RCC 7860 (cell line): ENCODE results near the gene SSX3.
"Not testable (repeated sequence)": the region's sequence is repeated elsewhere in the genome, so short reads cannot be mapped to it uniquely, and the experiment has no call there.

Experiments
- DNase-seq: peaks from one replicate; pipeline ENCODE4 v3.0.0-alpha.2; 2015; ENCODE audit warnings: low spot score
- FAIRE-seq: peaks from 2 replicates; lab custom pipeline; 2012; peaks lifted over from hg19 to GRCh38; lab: Jason Lieb, UNC

SSX3 gene, protein sequence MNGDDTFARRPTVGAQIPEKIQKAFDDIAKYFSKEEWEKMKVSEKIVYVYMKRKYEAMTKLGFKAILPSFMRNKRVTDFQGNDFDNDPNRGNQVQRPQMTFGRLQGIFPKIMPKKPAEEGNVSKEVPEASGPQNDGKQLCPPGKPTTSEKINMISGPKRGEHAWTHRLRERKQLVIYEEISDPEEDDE

GRCh38 chrX:48356315-48357094, at the start of gene SSX3:
SSX3 (minus strand) TSS chrX:48356703; CDS start chrX:48355249, 1,454 bp downstream.
- DNase-seq, result not testable (repeated sequence)

DNA sequence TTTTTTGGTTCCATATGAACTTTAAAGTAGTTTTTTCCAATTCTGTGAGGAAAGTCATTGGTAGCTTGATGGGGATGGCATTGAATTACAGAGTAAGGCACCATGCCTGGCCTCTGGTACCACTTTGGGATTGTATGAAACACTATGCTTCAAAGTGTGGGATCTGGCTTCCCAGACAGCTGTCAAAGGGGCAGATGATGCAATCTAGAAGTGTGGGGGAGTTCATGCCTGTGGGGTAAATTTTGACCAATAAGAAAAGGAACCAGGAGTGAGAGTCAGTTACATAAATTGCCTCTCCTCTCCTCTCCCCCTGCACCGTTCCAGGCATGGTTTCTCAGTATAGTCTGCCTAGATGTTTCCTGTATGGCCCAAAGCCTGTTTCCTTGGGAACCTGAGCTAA, 41.3 kb upstream of the SSX3 start:
- not testable (repeated sequence) for DNase-seq, FAIRE-seq

More at GRCh38 chrX:48356315-48357094, at the start of gene SSX3:
- not testable (repeated sequence) for FAIRE-seq

- DNase-seq, result not testable (repeated sequence)
These were observed 40.4 kb upstream of the SSX3 start for GRCh38 chrX:48396931-48397330.

DNA sequence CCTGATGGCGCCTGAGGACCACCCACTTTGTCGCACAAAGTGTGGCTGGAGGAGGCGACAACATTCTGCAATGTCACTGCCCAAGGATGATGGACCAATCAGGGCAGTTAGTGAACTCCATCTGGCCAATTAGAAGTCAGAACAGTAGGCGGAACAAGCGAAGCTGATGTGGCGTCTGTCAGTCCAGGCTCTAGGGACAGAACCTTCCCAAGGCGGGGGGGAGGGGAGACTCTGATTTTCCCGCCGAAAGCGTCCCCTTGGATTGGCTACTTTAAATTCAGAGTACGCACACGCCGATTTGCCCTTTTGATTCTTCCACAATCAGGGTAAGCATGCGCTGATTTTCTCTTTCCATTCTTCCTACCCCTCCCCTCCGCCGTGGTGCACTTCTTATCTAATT, 26.7 kb upstream of the SSX3 start, which contains the start of gene SSX4:
TSS of gene SSX4 (plus strand) at position 301 of the 400 bp plus-strand sequence. CDS start 515 bp downstream, outside the sequence.
- not testable (repeated sequence) for DNase-seq, FAIRE-seq

More at GRCh38 chrX:48396931-48397330, 40.4 kb upstream of the SSX3 start:
- not testable (repeated sequence) for FAIRE-seq

- peak; percentile 4 for FAIRE-seq
- DNase-seq, result not testable (repeated sequence)
These were observed 13.9 kb upstream of the SSX3 start for GRCh38 chrX:48370408-48370807.

- peak; percentile 86 for FAIRE-seq
- DNase-seq, result not testable (repeated sequence)
These were observed 11.4 kb upstream of the SSX3 start for GRCh38 chrX:48367717-48368408.

DNA sequence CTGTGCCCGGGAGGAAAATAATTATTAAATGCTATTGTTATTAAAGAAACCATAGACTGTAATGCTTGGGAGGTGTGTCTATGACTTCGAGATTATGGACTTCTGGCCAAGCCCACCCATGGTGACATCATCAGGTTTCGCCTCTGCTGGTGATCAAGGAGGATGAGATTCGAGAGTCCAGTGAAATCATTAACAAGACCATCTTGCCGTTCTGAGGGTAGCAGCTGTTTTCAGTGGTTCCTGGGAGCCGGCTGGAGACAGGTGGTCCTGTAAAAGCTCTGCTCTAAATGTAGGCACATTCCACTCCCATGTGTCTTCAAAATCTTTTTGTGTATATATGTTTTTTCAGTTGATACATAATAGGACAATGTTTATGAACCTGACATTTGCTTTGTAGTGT, 2.8 kb upstream of the SSX3 start:
- not testable (repeated sequence) for DNase-seq, FAIRE-seq

- no peak for DNase-seq
- no peak for FAIRE-seq
These were observed 1.2 kb upstream of the SSX3 start for GRCh38 chrX:48357681-48358080.

- DNase-seq, FAIRE-seq: not testable (repeated sequence)
These were observed 10.4 kb downstream of the SSX3 start for GRCh38 chrX:48346059-48346458.

- DNase-seq, FAIRE-seq: not testable (repeated sequence)
These were observed 42.5 kb downstream of the SSX3 start for GRCh38 chrX:48313996-48314395.

GRCh38 chrX:48306175-48306574, 50.3 kb downstream of the SSX3 start:
- DNase-seq (no peak), FAIRE-seq (no peak)
